GM12891 (cell line): ENCODE measurements around the gene ACTR3C.
"Not testable (repeated sequence)": the region's sequence is repeated elsewhere in the genome, so short reads cannot be mapped to it uniquely, and the experiment has no call there.

ENCODE experiments used
- DNase-seq: peaks from one replicate; pipeline ENCODE4 v3.0.0; 2011; ENCODE audit warnings: low spot score; ENCODE audit not compliant: insufficient read length
- FAIRE-seq: peaks from 2 replicates; lab custom pipeline; 2011; peaks lifted over from hg19 to GRCh38; lab: Jason Lieb, UNC
- PAX5 ChIP-seq: IDR thresholded peaks from 2 replicates; pipeline ENCODE4 v1.6.1; 2011; ENCODE audit warnings: low read length, moderate library complexity, mild to moderate bottlenecking; ENCODE audit not compliant: insufficient read depth, severe bottlenecking
- POLR2A ChIP-seq: IDR thresholded peaks from 2 replicates; pipeline ENCODE4 v1.6.1; 2011; ENCODE audit warnings: low read depth, low read length, control low read depth
- POLR2AphosphoS5 ChIP-seq: IDR thresholded peaks from 2 replicates; pipeline ENCODE4 v1.6.1; 2011; ENCODE audit warnings: low read depth, low read length, control low read depth
- POU2F2 ChIP-seq: IDR thresholded peaks from 2 replicates; pipeline ENCODE4 v1.6.1; 2011; ENCODE audit warnings: low read depth, mild to moderate bottlenecking, control low read depth, low read length, moderate library complexity
- SPI1 ChIP-seq: IDR thresholded peaks from 2 replicates; pipeline ENCODE4 v1.6.1; 2011; ENCODE audit warnings: low read depth, low read length, control low read depth
- TAF1 ChIP-seq: IDR thresholded peaks from 2 replicates; pipeline ENCODE4 v1.6.1; 2011; ENCODE audit warnings: low read depth, low read length, control low read depth

ACTR3C gene

GRCh38 chr7:150327308-150327707, 4.0 kb upstream of the ACTR3C start:
- TF ChIP-seq POLR2A: no peak
- TF ChIP-seq TAF1: no peak
- TF ChIP-seq PAX5: no peak
- TF ChIP-seq POLR2AphosphoS5: no peak
- TF ChIP-seq SPI1: no peak
- no peak for TF ChIP-seq POU2F2
- no peak for DNase-seq
- no peak for FAIRE-seq

GRCh38 chr7:150326657-150327268, 3.4 kb upstream of the ACTR3C start:
- FAIRE-seq (no peak), DNase-seq (no peak)
- TF ChIP-seq TAF1: no peak
- TF ChIP-seq POU2F2: no peak
- TF ChIP-seq SPI1: no peak
- TF ChIP-seq PAX5: no peak
- TF ChIP-seq POLR2AphosphoS5: no peak
- no peak for TF ChIP-seq POLR2A

- no peak for TF ChIP-seq POLR2A
- no peak for TF ChIP-seq PAX5
- no peak for TF ChIP-seq TAF1
- no peak for FAIRE-seq
- no peak for DNase-seq
These were observed 2.6 kb upstream of the ACTR3C start for GRCh38 chr7:150325901-150326300.

DNA sequence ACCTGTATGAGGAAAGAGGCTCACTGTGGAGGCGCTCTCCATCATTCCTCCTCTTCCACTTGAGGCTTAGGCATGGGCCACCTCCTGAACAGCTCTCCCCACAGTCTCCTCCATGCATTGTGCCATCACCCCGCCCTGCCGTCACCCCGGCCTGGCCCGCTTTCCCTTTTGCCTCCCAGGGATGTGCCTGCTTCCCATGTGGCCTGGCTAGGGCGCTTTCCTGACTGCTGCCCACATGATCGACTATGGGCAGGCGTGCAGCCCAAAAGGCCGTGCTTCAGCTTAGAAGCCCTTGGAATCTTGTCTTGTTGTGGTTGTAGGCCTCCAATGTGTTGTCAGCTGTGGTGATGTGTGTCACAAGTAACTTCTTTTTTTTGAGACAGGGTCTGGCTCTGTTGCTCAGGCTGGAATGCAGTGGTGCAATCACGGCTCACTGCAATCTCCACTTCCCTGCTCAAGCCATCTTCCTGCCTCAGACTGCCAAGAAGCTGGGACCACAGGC, 1.8 kb upstream of the ACTR3C start:
- DNase-seq: no peak
- no peak for FAIRE-seq
- TF ChIP-seq POU2F2 (no peak), POLR2A (no peak), TAF1 (no peak), POLR2AphosphoS5 (no peak)

DNA sequence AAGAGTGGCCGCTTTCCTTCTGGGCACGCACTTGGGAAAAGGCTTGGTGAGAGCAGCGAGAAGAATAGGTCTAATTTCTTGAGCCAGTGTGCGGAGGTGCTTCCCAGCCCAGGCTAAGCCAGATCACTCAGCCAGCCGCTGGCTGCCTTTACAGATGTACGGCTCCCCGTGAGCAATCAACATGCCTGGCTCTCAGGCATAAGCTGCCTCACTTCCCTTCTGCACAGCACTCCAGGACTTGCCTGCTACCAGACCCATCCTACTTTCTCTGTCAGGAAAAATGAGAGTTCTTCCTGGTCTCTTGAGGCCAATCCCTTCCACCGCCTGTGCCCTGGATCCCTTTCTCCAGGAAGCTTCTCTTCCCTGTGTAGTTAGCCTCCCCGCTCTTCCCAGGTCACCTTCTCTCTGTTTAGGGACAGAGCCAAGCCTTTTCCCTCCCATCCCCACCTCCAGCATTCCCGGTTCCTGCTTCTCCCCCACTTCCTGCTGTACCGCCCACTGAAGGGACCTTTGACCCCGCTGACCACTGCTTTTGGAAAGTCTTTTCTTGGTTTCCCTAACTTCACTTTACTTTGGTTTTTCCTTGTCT, 1.1 kb upstream of the ACTR3C start:
- no peak for TF ChIP-seq POU2F2
- no peak for TF ChIP-seq PAX5
- 0 out of 2 replicates have a peak, but pooled peaks have one; percentile 29 for TF ChIP-seq SPI1
- no peak for TF ChIP-seq TAF1
- no peak for TF ChIP-seq POLR2A
- TF ChIP-seq POLR2AphosphoS5: no peak
- FAIRE-seq (no peak), DNase-seq (no peak)

- DNase-seq (no peak), FAIRE-seq (no peak)
- no peak for TF ChIP-seq PAX5
- peak; percentile 28; the same call in 1 of the 2 replicates for TF ChIP-seq TAF1
These were observed 482 bp upstream of the ACTR3C start for GRCh38 chr7:150323682-150324372.

- no peak for DNase-seq
- TF ChIP-seq POLR2AphosphoS5: no peak
- peak; percentile 84; the same call in 1 of the 2 replicates for TF ChIP-seq POU2F2
- no peak for TF ChIP-seq SPI1
- FAIRE-seq: peak; percentile 81
These were observed 1.1 kb downstream of the ACTR3C start for GRCh38 chr7:150322114-150322832.

- DNase-seq: no peak
These were observed 1.6 kb downstream of the ACTR3C start for GRCh38 chr7:150321788-150322113.

GRCh38 chr7:150317748-150318444, 5.4 kb downstream of the ACTR3C start:
- no peak for DNase-seq
- no peak for TF ChIP-seq POLR2AphosphoS5
- TF ChIP-seq PAX5: no peak
- no peak for TF ChIP-seq POU2F2
- TF ChIP-seq TAF1: no peak
- FAIRE-seq: no peak

More at GRCh38 chr7:150321788-150322113, 1.6 kb downstream of the ACTR3C start:
- TF ChIP-seq POLR2AphosphoS5: no peak
- no peak for TF ChIP-seq POU2F2
- no peak for TF ChIP-seq TAF1
- TF ChIP-seq PAX5: no peak
- no peak for FAIRE-seq

GRCh38 chr7:150316987-150317386, 6.4 kb downstream of the ACTR3C start:
- not testable (repeated sequence) for FAIRE-seq, DNase-seq
